GM19463 (cell line): ENCODE measurements around the gene STT3B.
"Not testable (repeated sequence)": the region's sequence is repeated elsewhere in the genome, so short reads cannot be mapped to it uniquely, and the experiment has no call there.

Experiments used
- ATAC-seq: cut with Tn5 transposase; IDR thresholded peaks from one replicate; pipeline ENCODE4 v1.9.1; 2021; ENCODE audit warnings: mild to moderate bottlenecking, moderate library complexity; ENCODE audit not compliant: unreplicated experiment

Gene STT3B

DNA sequence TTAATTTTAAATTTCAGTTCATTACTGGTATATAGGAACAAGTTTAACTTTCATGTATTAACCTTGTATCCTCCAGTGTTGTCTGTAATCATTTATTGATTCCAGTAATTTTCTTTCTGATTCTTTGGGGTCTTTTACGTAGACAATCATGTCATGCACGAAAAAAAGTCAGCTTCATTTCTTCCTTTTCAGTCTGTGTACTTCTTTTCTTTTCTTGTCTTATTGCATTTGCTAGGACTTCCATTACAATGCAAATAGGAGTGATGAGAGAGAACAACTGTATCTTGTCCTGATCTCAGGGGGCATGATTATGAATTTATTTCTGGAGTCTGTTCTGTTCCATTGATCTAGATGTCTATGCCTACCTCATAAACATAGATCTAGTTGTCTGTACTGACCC is 56.5 kb downstream of the STT3B start:
- no peak for ATAC-seq

DNA sequence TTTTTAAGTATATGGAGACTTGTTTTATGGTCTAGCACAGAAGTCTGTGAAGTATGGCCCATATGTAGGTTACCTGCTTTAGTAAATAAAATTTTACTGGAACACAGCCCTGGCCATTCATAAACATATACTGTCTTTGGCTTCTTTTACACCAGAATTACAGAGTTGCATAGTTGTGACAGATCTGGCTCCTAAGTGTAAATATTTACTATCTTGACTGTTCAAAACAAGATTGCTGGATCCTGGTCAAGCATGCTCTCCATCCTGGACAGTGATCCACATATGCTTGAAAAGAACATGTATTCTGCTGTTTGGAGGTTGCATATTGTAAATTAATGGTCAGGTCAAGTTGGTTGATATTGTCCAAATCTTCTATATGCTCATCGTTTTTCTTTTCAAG is 57.9 kb downstream of the STT3B start:
- ATAC-seq = no peak

DNA sequence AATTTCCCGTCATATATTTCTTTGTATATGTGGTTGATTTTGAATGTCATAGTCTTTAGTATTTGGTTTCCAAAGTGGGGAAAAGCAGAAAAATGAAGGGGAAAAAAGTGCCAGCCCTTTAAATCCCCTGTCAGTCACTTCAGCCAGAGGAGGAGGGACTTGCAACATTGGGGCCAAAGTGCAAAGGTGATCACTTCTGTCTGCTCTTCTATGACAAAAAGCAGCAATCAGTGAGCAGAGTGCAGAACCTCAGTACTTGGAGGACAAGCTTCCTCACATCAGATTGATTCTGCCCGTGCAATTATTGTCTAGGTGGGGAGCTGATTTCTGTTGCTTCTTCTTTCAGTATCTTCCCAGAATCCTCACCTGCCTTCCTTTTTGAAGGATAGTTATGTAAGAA is 60.0 kb downstream of the STT3B start:
- no peak for ATAC-seq

DNA sequence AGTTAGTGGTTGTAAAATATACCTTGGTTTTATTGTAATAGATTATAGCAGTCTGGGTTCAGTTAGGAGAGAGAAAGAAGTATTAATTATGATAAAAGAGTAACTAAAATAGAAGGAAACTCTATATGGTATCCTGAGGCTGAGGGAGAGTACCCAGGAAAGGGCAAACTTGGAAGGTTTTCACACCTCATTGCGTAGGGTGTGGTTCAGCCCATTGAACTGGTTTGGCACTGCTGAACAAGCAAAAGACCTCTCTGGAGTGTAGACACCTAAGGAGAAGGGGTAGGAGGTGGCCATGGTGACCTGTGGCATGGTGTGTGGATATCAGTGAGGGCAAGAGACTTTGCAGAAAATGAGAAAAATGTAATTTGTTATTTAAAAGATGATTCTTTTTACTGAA is 63.5 kb downstream of the STT3B start:
- no peak for ATAC-seq

DNA sequence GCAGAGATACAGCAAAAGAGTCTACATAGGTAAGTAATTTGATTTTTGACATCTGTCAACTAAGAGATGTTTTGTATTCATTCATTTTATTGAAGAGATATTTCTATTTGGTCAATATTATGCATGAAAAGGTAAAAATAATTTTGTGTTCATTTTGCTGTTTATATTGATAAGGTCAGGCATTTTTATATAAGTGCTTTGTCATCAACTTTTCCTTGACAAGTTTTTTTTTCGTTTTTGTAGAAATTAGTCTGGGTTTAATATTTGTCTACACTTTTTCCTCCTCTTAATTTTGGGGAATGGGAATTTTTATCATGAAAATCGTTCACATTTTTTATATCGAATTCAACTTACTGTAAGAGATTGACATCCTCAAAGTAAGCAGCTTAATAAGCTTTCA is 67.7 kb downstream of the STT3B start:
- ATAC-seq = no peak

DNA sequence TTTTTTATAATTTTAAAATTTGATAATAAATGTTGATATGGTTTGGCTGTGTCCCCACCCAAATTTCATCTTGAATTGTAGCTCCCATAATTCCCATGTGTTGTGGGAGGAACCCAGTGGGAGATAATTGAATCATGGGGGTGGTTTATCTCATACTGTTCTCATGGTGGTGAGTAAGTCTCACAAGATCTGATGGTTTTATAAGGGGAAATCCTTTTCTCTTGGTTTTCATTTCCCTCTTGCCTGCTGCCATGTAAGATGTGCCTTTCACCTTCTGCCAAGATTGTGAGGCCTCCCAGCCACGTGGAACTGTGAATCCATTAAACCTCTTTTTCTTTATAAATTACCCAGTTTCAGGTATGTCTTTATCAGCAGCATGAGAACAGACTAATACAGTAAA is 72.6 kb downstream of the STT3B start:
- not testable (repeated sequence) for ATAC-seq

DNA sequence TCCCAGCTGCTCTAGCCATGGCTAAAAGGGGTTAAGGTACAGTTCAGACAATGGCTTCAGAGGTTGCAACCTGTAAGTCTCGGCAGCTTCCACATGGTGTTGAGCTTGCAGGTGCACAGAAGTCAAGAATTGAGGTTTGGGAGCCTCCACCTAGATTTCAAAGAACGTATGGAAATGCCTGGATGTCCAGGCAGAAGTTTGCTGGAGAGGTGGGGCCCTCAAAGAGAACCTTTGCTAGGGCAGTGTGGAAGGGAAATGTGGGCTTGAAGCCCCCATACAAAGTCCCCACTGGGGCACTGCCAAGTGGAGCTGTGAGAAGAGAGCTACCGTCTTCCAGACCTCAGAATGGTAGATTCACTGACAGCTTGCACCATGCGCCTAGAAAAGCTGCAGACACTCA is 73.7 kb downstream of the STT3B start:
- ATAC-seq = no peak

DNA sequence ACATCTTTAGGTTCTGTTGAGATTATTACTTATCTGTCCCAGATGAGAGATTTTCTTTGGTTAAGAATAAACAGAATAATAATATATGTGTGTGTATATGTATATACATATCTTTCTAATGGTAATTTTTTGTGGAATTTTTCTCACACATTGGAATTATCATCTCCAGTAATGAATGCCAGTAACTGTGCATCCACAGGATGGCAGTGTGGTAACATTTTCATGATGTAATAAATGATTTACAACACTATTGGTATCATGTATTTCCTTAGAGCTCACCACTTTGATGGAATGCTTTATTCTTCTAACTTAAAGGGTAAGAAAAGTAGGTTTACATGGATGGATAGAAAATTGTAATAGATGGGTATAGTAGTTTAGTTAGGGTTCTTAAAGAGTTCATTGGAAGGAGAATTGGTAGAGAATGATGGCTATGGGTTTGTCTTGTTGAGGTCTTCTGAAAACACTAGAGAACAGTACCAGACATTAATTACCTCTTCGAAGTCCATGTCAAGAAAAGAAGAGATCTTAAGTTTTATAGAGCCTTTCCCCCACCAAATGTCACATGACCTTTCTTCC is 78.1 kb downstream of the STT3B start:
- ATAC-seq = no peak

DNA sequence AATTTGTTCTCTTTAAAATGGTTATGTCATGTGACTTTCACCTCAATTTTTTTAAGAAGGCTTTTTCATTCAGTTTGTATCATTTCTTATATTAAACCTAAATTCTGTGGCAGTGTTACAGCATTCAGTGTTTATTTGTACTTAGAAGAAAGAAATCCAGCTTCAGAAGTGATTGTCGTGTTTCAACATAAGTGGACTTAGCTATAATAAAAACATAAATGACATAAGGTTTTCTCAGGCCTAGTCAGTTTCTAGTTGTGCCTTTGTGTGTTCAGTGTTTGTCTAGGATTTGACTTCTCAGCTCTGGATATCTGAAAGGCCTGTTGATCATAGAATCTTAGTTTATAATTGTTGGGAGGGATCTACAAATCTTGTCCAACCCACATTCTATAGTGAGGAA is 80.5 kb downstream of the STT3B start:
- no peak for ATAC-seq

DNA sequence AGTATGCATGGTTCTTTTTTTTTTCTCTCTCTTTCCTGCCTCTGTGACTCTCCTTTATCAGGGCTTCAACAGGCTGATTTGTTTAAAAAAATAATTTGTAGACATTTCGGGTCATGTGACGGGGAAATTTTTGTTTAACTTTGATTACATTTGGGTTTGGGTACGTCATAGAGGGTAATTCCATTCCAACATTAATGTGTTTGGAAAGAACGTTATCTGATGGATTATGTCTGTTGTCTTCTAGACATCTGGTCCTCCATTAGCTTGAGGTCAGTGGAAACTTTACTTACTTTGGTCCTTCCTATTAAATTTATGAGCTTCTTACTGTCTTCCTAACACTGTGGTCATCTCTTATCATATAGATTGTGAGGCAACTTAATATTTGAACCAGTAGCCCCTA is 80.9 kb downstream of the STT3B start:
- ATAC-seq = no peak

DNA sequence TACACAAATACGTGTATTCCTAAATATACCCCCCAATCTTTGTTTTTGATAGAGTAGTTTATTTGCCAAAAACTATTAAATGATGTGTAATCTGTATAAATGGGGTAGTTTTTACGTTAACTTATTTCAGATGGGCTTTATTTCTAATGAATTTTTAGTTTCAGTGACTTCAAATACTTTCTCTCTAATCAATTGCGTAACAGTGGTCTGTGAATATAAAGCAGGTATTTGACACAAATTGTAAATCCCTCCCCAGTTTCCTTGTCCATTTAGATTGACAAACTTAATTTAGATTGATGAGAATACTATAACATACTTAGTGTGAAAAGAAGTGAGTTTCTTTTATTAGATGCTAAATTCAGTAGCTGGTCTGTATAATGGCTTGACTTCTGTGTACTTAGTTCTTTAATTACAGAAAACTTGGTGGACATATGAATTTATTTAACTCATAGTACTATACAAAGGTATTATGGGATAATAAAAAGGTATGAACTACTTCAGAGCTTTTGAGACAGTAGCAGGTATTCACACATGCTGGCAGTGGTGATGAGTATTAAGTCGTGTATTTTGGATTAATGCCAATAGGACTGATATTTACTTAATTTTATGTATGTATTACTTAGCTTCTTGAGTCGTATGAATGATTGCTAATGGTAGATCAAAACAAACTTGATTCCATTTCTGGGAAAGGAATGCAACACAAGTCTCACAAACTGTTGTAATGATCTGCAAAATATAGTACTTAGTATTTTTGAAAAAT is 81.6 kb downstream of the STT3B start:
- no peak for ATAC-seq

DNA sequence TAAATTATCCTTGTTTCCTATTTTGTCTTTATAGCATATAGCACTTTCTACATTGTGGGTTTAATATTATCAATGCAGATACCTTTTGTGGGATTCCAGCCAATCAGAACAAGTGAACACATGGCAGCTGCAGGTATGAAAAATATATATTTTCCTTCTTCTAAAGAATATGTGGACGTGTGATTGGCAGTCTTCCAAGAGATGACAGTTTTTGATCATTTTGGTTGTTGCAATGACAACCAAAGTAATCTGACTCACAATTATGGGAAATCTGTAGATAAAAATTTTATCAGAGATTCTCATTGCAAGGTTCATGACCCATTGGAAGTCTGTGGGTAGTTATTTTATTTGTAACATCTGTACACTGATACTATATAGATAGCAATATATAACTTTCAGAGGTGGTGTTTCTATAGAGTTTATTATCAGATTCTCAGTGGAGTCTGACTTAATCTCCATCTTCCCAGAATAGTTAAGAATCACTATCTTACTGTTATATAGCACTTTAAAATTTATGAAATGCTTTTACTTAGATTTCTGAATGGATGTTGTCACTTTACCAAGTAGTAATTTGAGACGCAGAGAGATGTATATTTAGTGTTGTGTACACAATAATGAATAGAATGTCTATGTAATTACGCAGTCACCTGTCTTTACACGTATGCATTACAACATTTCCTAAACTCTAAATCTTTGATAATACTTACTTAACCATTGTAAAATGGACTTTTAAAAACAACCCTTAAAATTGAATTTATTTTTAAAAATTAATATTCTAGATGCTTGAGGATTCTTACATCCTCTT is 82.5 kb downstream of the STT3B start:
- ATAC-seq = no peak

DNA sequence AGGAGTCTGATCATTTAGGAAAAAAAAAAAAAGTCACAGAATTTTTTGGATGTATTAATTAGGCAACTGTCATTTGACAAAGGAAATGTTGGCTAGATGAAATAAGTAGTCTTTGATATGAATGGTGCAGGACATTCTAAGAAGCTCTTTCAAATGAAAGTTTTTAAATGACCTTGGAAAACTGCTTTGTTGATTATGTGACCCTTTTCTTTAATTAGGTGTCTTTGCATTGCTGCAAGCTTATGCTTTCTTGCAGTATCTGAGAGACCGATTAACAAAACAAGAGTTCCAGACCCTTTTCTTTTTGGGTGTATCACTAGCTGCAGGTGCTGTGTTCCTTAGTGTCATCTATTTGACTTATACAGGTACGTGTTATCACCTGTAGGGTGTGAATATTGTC is 84.0 kb downstream of the STT3B start:
- no peak for ATAC-seq

DNA sequence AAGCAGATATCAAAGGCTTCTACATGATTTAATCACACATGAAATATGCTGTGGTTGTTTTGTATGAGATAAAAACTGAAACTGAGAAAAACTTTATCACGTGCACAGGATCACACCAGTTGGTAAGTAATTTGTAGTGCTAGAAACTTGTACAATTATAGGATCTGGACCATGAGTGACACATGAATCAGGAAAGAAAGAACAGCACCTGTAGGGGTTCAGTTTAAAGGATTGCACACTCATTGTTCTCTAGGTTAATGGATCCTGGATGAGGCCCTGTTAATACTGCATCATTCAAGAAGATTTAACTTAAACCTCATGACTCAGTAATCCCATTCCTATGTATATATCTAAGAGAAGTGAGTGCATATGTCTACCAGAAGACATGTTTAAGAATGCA is 87.9 kb downstream of the STT3B start:
- ATAC-seq = peak; percentile 36

DNA sequence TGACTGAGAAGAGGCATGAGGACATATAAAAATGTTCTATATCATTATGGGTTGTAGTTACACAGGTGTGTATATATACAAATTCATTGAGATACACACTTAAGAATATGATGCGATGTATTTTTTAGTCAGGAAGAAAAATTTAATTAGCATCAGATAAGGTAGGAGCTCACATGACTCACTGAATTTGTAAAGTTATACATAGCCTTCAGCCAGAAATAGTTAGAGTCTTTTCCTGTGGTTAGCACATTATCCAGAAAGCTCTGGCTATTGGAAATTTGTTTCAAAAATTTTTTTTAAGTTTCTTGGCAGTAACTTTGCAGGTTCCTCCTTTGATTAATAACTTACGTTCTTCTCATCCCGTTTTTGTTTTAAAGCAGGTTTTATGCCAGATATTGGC is 88.6 kb downstream of the STT3B start:
- ATAC-seq = no peak

DNA sequence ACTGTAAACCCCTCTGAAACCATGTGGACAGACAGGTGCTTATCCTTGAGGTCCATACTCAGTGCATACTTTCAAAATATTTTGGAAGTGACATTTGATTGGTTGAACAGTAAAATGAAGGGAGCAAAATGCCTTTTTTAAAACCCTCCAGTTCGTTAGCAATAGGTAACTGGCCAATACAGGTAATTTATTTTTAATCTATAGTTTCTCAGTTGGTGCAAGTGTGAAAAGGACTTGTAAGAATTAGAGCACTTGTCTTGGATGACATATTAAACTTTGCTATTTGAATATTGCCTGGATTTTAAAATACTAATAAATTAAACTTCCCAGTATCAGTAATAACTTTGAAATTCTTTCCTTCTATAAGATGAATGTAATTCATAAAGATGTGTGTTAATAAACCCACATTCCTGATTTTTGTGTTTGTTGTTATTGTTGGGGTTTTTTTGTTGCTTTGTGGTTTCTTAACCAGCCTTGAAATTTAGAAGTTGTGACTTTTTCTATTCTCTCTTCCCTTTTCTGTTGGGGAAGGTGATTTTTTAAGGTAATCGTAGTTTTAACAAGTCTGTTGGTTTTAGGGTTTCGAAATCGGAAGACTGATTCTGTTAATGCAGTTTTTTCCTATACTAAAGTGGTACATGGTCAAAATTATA is 90.0 kb downstream of the STT3B start:
- peak; percentile 55 for ATAC-seq

DNA sequence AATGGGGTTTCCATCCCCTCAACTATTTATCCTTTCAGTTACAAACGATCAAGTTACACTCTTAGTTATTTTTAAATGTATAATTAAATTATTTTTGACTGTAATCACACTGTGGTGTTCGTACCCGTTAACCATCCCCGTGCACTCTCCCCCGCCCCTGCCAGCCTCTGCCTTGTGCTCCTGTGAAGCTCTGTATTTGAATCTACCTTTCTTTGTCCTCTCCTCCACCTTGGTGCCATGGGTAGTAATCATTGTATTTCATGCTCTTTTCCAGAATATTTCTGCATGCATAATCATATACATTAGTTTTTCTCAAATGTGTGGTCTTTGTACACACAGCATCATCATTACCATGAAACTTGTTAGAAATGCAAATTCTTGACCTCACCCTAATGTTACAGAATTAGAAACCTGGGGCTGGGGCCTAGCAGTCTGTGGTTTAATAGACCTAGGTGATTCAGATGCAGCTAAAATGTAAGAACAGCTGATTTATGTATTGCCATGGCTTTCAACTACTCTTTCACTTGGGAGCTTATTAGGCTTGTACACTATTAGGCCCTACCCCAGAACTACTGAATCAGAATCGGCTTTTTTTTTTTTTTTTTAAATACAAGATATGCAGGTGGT is 91.5 kb downstream of the STT3B start:
- peak; percentile 51 for ATAC-seq

DNA sequence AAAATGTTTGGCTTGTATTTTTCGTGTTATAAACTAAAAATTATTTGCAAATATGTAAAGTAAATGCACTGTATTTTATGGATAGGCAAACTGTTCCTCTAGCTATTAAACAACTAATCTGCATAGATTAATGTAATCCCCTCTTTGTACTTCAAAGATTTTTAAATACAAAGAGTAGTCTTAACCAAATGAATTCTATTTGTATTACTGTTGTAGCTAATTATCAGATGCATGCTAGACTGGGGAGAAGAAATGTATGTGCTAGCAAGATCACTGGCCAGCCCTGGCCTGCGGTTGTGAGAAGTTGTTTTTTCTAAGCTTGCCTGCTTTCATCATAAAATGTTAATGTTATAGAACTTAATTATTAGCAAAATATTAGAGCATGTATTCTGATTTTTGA is 92.6 kb downstream of the STT3B start:
- no peak for ATAC-seq

DNA sequence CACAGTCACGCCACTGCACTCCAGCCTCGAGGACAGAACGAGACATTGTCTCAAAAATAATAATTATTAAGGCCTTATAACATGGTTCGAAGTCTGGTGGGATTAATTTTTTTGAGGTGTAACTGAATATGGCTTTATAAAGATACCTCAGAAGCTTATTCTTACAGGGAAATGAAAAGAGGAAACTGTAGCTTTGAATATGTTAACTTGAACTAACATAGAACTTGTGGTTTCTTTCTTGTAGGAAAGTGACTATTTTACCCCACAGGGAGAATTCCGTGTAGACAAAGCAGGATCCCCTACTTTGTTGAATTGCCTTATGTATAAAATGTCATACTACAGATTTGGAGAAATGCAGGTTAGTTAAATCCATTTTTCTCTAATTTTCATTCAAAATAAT is 96.3 kb downstream of the STT3B start:
- peak; percentile 42 for ATAC-seq

DNA sequence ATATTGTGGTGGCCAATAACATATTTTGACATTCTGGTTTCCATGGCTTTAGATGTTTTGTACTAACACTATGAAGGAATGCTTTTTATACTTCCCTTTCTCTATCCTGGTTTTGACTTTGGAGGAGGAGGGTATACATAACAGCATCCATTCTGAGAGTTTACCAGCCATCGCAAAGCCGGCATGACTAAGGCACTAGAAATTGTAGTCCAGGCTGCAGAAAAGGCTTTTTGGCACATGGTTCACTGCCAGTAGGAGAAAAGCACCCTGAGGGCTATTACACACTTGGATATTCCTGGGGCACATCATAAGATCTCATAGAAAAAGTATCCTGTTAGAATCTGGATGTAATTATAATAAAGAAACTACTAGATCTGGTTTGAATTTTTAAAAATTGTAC is 101.8 kb downstream of the STT3B start:
- no peak for ATAC-seq

DNA sequence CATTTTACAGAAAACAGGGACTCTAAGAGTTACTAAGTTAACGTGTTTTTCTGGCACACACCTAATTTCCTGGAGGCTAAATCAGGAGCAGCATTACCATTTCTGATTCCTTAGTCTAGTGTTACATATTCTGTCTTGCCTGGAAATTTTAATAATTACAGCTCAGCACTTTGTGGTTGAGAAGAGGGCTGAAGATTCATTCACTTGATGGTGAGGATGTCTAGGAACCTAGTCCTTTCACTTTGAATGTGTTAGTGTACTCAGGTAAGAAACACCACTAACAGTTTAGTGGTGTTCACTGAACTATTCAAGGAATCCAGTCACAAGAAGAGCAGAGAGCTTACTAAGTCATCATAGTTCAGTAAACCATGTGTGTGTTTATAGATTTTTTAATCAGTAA is 102.8 kb downstream of the STT3B start:
- ATAC-seq = peak; percentile 51
